K562 (cell line): ENCODE data around the gene RHBDL3. TPM values are rescaled to one million over a fixed set of nuclear protein-coding genes. Genes with fewer than 3 reads are reported as not detected.
A peak's percentile ranks its signal among the peaks of the same experiment; 100 is the strongest.

Experiments
- ADNP ChIP-seq: fragments of 200-800 bp; sonication (Bioruptor generic); IDR thresholded peaks from 2 replicates; pipeline ENCODE4 v1.6.1; 2016; ENCODE audit warnings: missing genetic modification characterization, missing compliant biosample characterization
- EGR1 ChIP-seq: fragments of 450-650 bp; conservative IDR thresholded peaks from 2 replicates; pipeline ENCODE4 v1.6.1; 2017; ENCODE audit warnings: mild to moderate bottlenecking
- KLF16 ChIP-seq: IDR thresholded peaks from 2 replicates; pipeline ENCODE4 v1.6.1; 2016; ENCODE audit warnings: antibody characterized with exemption
- MAFK ChIP-seq: IDR thresholded peaks from 2 replicates; pipeline ENCODE4 v1.6.1; 2011; ENCODE audit warnings: low read length, improper control_type of control experiment
- MYC ChIP-seq, 2 experiments: fragments of 250-450 bp in 1 of 2; sonication (Bioruptor Pico) in 1 of 2; IDR thresholded peaks; 2 replicates each; pipeline versions ENCODE4 v1.5.1 to v1.6.1; 2012 to 2021; ENCODE audit warnings: low read depth in 2 of 2, borderline replicate concordance in 1 of 2, improper control_type of control experiment in 1 of 2, low read length in 1 of 2, mild to moderate bottlenecking in 1 of 2, moderate library complexity in 1 of 2
- NEUROD1 ChIP-seq: fragments of 150-350 bp; IDR thresholded peaks from 2 replicates; pipeline ENCODE4 v1.6.1; 2014; ENCODE audit warnings: borderline replicate concordance, low read length, low read depth; ENCODE audit not compliant: partially characterized antibody
- RBM25 ChIP-seq: fragments of 200-400 bp; formaldehyde crosslinking; IDR thresholded peaks from 2 replicates; pipeline ENCODE4 v1.6.1; 2018; ENCODE audit warnings: low read length, low read depth, moderate library complexity; ENCODE audit not compliant: severe bottlenecking
- REST ChIP-seq, 2 experiments: fragments of 450-650 bp; formaldehyde crosslinking in 1 of 2; IDR thresholded peaks; 2 replicates each; pipeline versions ENCODE4 v1.4.0 to v1.6.1; 2014 to 2020; ENCODE audit warnings: mild to moderate bottlenecking in 2 of 2, borderline replicate concordance in 1 of 2, low read depth in 1 of 2
- SMC3 ChIP-seq: conservative IDR thresholded peaks from 2 replicates; pipeline ENCODE4 v1.6.1; 2011; ENCODE audit warnings: low read depth, low read length, improper control_type of control experiment; ENCODE audit not compliant: insufficient read depth
- ZBTB33 ChIP-seq: sonication (generic); formaldehyde crosslinking; IDR thresholded peaks from 2 replicates; pipeline ENCODE4 v1.8.1; 2023; ENCODE audit warnings: mild to moderate bottlenecking, missing genetic modification reagents
- ZFP36 ChIP-seq: fragments of 150-350 bp; IDR thresholded peaks from 2 replicates; pipeline ENCODE4 v1.6.1; 2018; ENCODE audit warnings: low read length, low read depth; ENCODE audit not compliant: partially characterized antibody
- ZNF121 ChIP-seq: sonication (generic); formaldehyde crosslinking; conservative IDR thresholded peaks from 2 replicates; pipeline ENCODE4 v1.8.0; 2022; ENCODE audit warnings: missing genetic modification reagents
- ZNF384 ChIP-seq: IDR thresholded peaks from 2 replicates; pipeline ENCODE4 v1.6.1; 2012; ENCODE audit warnings: low read depth, low read length, improper control_type of control experiment
- polyA plus RNA-seq, 8 experiments: library from polyadenylated mRNA; depleted of rRNA in 4 of 8; stranded (reverse) in 5 of 8; unstranded in 3 of 8; fragments of >200 nt; fragmentation: Nextera tagmentation in 2 of 8; fragmentation: Illumina TruSeq in 1 of 8; extraction: Ambion mirVana in 2 of 8; extraction: Trizol in 1 of 8; gene quantifications; 2 replicates each; pipeline versions ENCODE4 v1.2.1 to v1.2.3, GENCODE V29; 2011 to 2014; ENCODE audit warnings: inconsistent platforms in 1 of 8, missing spikeins in 1 of 8
- total RNA-seq, 7 experiments: library from RNA; depleted of rRNA in 6 of 7; stranded (reverse); fragments of >200 nt in 6 of 7; fragmentation: Illumina TruSeq in 2 of 7; extraction: Trizol in 2 of 7; gene quantifications; 2 replicates each; pipeline versions ENCODE4 v1.2.1 to v1.2.3, GENCODE V29; 2011 to 2021; ENCODE audit warnings: low replicate concordance in 1 of 7
- TF ChIP-seq, protein P1 (sequence below): fragments of 450-650 bp; formaldehyde crosslinking; IDR thresholded peaks from 2 replicates; pipeline ENCODE4 v1.4.0; 2020; ENCODE audit warnings: mild to moderate bottlenecking, moderate library complexity

Gene RHBDL3
- total and polyA plus RNA-seq, 9 of the 15 experiments (the other 6 are each of a cell fraction or from before 2014, with no cell fraction given) = 0.06 to 0.31 (median 0.09) TPM; not detected in 4

DNA sequence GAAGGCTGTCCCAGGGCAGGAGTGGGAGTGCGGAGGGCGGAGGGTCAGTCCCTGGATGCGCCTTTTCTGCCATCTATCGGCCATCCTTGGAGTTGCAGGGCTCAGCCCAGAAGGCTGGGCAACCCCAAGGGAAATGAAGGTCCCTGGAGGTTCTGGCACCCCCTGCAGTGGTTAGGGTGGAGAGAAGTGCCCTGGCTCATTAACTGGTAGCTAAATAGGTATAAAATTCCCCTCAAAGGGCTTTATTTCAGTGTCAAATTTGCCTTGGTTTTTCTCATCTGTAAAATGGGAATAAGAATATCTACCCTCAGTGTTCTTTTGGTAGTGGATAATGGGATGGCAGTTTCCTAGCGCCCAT lies 53.9 kb downstream of the RHBDL3 start (continued):
- TF ChIP-seq REST (IDR thresholded peaks at IDR 0.05; ENCODE audit: borderline replicate concordance) (peak; percentile 91), REST (CRISPR knock-in tag; IDR thresholded peaks at IDR 0.05; ENCODE audit: low read depth) (no peak), EGR1 (peak; percentile 59), ADNP (tag) (peak; percentile 81; the same call in 1 of the 2 replicates), RBM25 (peak; percentile 53), ZNF384 (peak; percentile 34; the same call in 1 of the 2 replicates), MAFK (0 out of 2 replicates have a peak, but pooled peaks have one; percentile 3), ZBTB33 (CRISPR knock-in tag) (peak; percentile 50; the same call in 1 of the 2 replicates), NEUROD1 (peak; percentile 37), ZFP36 (peak; percentile 36), KLF16 (peak; percentile 50; the same call in 1 of the 2 replicates), ZNF121 (CRISPR knock-in tag) (peak; percentile 2; the same call in 1 of the 2 replicates), SMC3 (peak; percentile 95), MYC (IDR thresholded peaks at IDR 0.05; ENCODE audit: low read depth, low read length) (0 out of 2 replicates have a peak, but pooled peaks have one; percentile 25), MYC (CRISPR knock-in tag; IDR thresholded peaks at IDR 0.05; ENCODE audit: borderline replicate concordance, low read depth) (no peak)
- TF ChIP-seq, protein P1, sequence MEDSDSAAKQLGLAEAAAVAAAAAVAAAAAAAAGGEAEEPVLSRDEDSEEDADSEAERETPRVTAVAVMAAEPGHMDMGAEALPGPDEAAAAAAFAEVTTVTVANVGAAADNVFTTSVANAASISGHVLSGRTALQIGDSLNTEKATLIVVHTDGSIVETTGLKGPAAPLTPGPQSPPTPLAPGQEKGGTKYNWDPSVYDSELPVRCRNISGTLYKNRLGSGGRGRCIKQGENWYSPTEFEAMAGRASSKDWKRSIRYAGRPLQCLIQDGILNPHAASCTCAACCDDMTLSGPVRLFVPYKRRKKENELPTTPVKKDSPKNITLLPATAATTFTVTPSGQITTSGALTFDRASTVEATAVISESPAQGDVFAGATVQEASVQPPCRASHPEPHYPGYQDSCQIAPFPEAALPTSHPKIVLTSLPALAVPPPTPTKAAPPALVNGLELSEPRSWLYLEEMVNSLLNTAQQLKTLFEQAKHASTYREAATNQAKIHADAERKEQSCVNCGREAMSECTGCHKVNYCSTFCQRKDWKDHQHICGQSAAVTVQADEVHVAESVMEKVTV = peak; percentile 64
